Astrocyte (in vitro differentiated cells and primary cell): ENCODE data around the gene TEAD1. TPM values are rescaled to one million over a fixed set of nuclear protein-coding genes. Genes with fewer than 3 reads are reported as not detected.

Experiments
- DNase-seq: peaks from one replicate; pipeline ENCODE4 v3.0.0-alpha.2; 2010; ENCODE audit warnings: low read depth
- FAIRE-seq: peaks from 2 replicates; lab custom pipeline; 2011; peaks lifted over from hg19 to GRCh38; lab: Jason Lieb, UNC
- H2AFZ ChIP-seq: 2 replicates; pipeline ENCODE4 v1.6.0; 2012; ENCODE audit warnings: low read depth, low read length, inconsistent platforms
- H3K27ac ChIP-seq: 2 replicates; pipeline ENCODE4 v1.5.1; 2011; ENCODE audit warnings: low read depth, low read length, inconsistent platforms
- H3K27me3 ChIP-seq: 2 replicates; pipeline ENCODE4 v1.6.0; 2011; ENCODE audit warnings: low read length, inconsistent platforms; ENCODE audit not compliant: insufficient read depth
- H3K36me3 ChIP-seq: 2 replicates; pipeline ENCODE4 v1.5.1; 2011; ENCODE audit warnings: low read length, inconsistent platforms; ENCODE audit not compliant: insufficient read depth
- H3K4me1 ChIP-seq: 2 replicates; pipeline ENCODE4 v1.5.1; 2011; ENCODE audit warnings: low read length, inconsistent platforms; ENCODE audit not compliant: insufficient read depth
- H3K4me2 ChIP-seq: 2 replicates; pipeline ENCODE4 v1.6.0; 2012; ENCODE audit warnings: low read length, inconsistent platforms
- H3K4me3 ChIP-seq: 2 replicates; pipeline ENCODE4 v1.5.1; 2011; ENCODE audit warnings: low read depth, mild to moderate bottlenecking, low read length, inconsistent platforms; ENCODE audit not compliant: insufficient read depth
- H3K79me2 ChIP-seq: 2 replicates; pipeline ENCODE4 v1.6.0; 2012; ENCODE audit warnings: mild to moderate bottlenecking, low read length, inconsistent platforms; ENCODE audit not compliant: insufficient read depth
- H3K9ac ChIP-seq: 2 replicates; pipeline ENCODE4 v1.6.0; 2012; ENCODE audit warnings: mild to moderate bottlenecking, low read length, inconsistent platforms
- H3K9me3 ChIP-seq: 2 replicates; pipeline ENCODE4 v1.5.1; 2012; ENCODE audit warnings: low read depth, mild to moderate bottlenecking, low read length, inconsistent platforms; ENCODE audit not compliant: insufficient read depth
- H4K20me1 ChIP-seq: 2 replicates; pipeline ENCODE4 v1.6.0; 2012; ENCODE audit warnings: low read length, inconsistent platforms; ENCODE audit not compliant: insufficient read depth
- H3K27ac Mint-ChIP-seq: one replicate; pipeline ENCODE4 v1.8.0; 2021; ENCODE audit warnings: mild to moderate bottlenecking, mixed read lengths; ENCODE audit not compliant: unreplicated experiment
- H3K27me3 Mint-ChIP-seq: one replicate; pipeline ENCODE4 v1.8.0; 2021; ENCODE audit warnings: low read depth, mixed read lengths; ENCODE audit not compliant: unreplicated experiment
- H3K36me3 Mint-ChIP-seq: one replicate; pipeline ENCODE4 v1.8.0; 2021; ENCODE audit warnings: low read depth, mixed read lengths; ENCODE audit not compliant: unreplicated experiment
- H3K4me1 Mint-ChIP-seq: one replicate; pipeline ENCODE4 v1.8.0; 2021; ENCODE audit warnings: low read depth, mixed read lengths; ENCODE audit not compliant: unreplicated experiment
- H3K4me3 Mint-ChIP-seq: one replicate; pipeline ENCODE4 v1.8.0; 2021; ENCODE audit warnings: mild to moderate bottlenecking, moderate library complexity, mixed read lengths; ENCODE audit not compliant: unreplicated experiment
- H3K9me3 Mint-ChIP-seq: one replicate; pipeline ENCODE4 v1.8.0; 2021; ENCODE audit warnings: mild to moderate bottlenecking, mixed read lengths; ENCODE audit not compliant: unreplicated experiment
- EZH2 ChIP-seq: IDR thresholded peaks from 2 replicates; pipeline ENCODE4 v1.6.1; 2012; ENCODE audit warnings: mild to moderate bottlenecking, low read length, inconsistent platforms; ENCODE audit not compliant: insufficient read depth
- total RNA-seq: library from RNA; stranded (reverse); gene quantifications from 2 replicates; pipeline ENCODE4 v1.2.1, GENCODE V29; 2021
- TF ChIP-seq, protein P1 (sequence below): IDR thresholded peaks from 2 replicates; pipeline ENCODE4 v1.5.1; 2011; ENCODE audit warnings: low read depth, mild to moderate bottlenecking, inconsistent platforms, low read length, moderate library complexity; ENCODE audit not compliant: insufficient read depth

The TEAD1 gene
- total RNA-seq, 1 donor from 2014 or later = 149 TPM

DNA sequence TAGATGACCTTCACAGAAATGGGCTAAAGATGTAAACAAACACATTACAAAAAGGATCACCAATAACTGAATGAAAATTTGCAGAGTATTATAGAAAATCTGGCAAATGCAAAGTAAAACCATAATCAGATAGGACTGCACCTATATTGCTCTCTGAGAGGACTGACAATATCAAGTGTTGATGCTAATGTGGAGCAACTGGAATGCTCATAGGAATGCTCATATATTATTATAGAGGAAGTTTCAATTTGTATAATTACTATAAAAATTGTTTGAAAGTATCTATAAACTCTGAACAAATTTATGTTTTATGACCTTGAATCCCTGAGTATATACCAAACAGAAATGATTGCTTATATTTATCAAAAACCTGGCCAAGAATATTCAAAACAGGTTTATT lies 18.4 kb upstream of the TEAD1 start:
- Histone ChIP-seq H3K4me3 (no peak overlapping the region), H3K9me3 (no peaks in the 10 kb centered on the region), H3K36me3 (no peaks in the 10 kb centered on the region), H3K27ac (no peak overlapping the region), H3K79me2 (no peaks in the 10 kb centered on the region), H3K4me1 (no peaks in the 10 kb centered on the region), H2AFZ (no peak overlapping the region), H4K20me1 (no peaks in the 10 kb centered on the region), H3K9ac (no peak overlapping the region), H3K4me2 (no peak overlapping the region), H3K27me3 (no peaks in the 10 kb centered on the region)
- Mint-ChIP-seq H3K27ac (no peak overlapping the region), H3K27me3 (peaks cover 2% of the 10 kb centered on the region), H3K4me1 (no peaks in the 10 kb centered on the region), H3K4me3 (no peak overlapping the region), H3K36me3 (peaks cover 4% of the 10 kb centered on the region), H3K9me3 (no peaks in the 10 kb centered on the region)
- FAIRE-seq (no peak), DNase-seq (no peak)
- TF ChIP-seq, protein P1, sequence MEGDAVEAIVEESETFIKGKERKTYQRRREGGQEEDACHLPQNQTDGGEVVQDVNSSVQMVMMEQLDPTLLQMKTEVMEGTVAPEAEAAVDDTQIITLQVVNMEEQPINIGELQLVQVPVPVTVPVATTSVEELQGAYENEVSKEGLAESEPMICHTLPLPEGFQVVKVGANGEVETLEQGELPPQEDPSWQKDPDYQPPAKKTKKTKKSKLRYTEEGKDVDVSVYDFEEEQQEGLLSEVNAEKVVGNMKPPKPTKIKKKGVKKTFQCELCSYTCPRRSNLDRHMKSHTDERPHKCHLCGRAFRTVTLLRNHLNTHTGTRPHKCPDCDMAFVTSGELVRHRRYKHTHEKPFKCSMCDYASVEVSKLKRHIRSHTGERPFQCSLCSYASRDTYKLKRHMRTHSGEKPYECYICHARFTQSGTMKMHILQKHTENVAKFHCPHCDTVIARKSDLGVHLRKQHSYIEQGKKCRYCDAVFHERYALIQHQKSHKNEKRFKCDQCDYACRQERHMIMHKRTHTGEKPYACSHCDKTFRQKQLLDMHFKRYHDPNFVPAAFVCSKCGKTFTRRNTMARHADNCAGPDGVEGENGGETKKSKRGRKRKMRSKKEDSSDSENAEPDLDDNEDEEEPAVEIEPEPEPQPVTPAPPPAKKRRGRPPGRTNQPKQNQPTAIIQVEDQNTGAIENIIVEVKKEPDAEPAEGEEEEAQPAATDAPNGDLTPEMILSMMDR = no peak
- TF ChIP-seq EZH2 = no peak

DNA sequence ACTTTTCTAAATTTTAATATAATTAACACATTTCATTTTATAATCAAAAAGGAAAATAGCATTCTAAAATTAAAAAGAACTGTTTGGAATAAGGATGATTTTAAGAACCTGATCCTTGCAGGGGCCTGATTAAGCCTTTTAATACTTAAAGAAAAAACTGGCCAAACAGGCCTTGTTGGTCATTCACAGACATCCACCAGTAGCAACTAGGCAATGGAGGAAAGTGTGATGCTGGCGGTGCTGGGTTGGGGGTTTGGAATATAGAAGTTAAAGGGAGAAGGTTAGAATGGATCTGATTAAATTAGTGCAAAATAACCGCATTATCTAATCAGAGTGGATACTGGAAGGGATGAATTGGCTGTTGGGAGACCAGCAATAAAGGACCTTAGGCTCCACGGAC lies 16.9 kb upstream of the TEAD1 start:
- DNase-seq = no peak
- H3K36me3 Mint-ChIP-seq = peaks cover 4% of the 10 kb centered on the region
- no peak overlapping the region for H3K4me2 ChIP-seq

DNA sequence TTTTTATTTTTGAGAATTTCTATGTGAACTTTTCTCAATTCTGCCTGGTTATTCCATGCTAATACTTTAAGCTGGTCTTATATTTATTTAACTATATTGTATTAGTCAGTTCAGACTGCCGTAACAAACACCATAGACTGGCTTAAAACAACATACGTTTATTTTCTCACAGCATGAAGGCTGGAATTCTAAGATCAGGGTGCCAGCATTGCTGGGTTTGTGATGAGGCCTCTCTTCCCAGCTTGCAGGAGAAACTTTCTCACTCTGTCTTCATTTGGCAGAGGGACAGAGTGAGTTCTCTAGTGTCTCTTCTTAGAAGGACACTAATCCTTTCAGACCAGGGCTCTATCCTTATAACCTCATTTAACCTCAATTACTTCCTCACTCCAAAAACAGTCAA lies 16.2 kb upstream of the TEAD1 start:
- Mint-ChIP-seq H3K4me3 (no peak overlapping the region), H3K36me3 (peaks cover 4% of the 10 kb centered on the region), H3K27ac (no peak overlapping the region), H3K27me3 (peaks cover 2% of the 10 kb centered on the region), H3K9me3 (no peaks in the 10 kb centered on the region), H3K4me1 (no peaks in the 10 kb centered on the region)
- no peaks in the 10 kb centered on the region for H4K20me1 ChIP-seq
- no peak overlapping the region for H2AFZ ChIP-seq
- H3K4me3 ChIP-seq = no peak overlapping the region
- no peaks in the 10 kb centered on the region for H3K27me3 ChIP-seq
- H3K36me3 ChIP-seq = no peaks in the 10 kb centered on the region
- H3K9ac ChIP-seq = no peak overlapping the region
- no peak for FAIRE-seq
- no peaks in the 10 kb centered on the region for H3K9me3 ChIP-seq
- TF ChIP-seq, protein P1 = no peak
- no peak for TF ChIP-seq EZH2
- H3K79me2 ChIP-seq = no peaks in the 10 kb centered on the region
- no peak overlapping the region for H3K4me2 ChIP-seq
- no peaks in the 10 kb centered on the region for H3K4me1 ChIP-seq
- H3K27ac ChIP-seq = no peak overlapping the region
- DNase-seq = no peak

More for the DNA sequence above, 16.9 kb upstream of the TEAD1 start:
- H3K36me3 ChIP-seq = no peaks in the 10 kb centered on the region
- peaks cover 2% of the 10 kb centered on the region for H3K27me3 Mint-ChIP-seq
- TF ChIP-seq, protein P1 = no peak
- TF ChIP-seq EZH2 = no peak
- no peaks in the 10 kb centered on the region for H3K9me3 ChIP-seq
- H3K4me1 Mint-ChIP-seq = no peaks in the 10 kb centered on the region
- no peaks in the 10 kb centered on the region for H3K9me3 Mint-ChIP-seq
- no peak overlapping the region for H3K27ac ChIP-seq
- no peak overlapping the region for H3K4me3 ChIP-seq
- no peak overlapping the region for H3K9ac ChIP-seq
- no peaks in the 10 kb centered on the region for H3K79me2 ChIP-seq
- H3K27ac Mint-ChIP-seq = no peak overlapping the region
- no peak overlapping the region for H2AFZ ChIP-seq
- H4K20me1 ChIP-seq = no peaks in the 10 kb centered on the region
- no peak for FAIRE-seq
- H3K4me3 Mint-ChIP-seq = no peak overlapping the region
- H3K27me3 ChIP-seq = no peaks in the 10 kb centered on the region
- H3K4me1 ChIP-seq = no peaks in the 10 kb centered on the region
